NCI-H187 treated with DMSO at 0.1 percent for 48 hours (cell line): ENCODE results near the gene ZNF618.
"Not testable (repeated sequence)": the region's sequence is repeated elsewhere in the genome, so short reads cannot be mapped to it uniquely, and the experiment has no call there.

ENCODE experiments used
- DNase-seq: peaks from one replicate; lab custom pipeline; 2025; lab: John Stamatoyannopoulos, UW

The ZNF618 gene

DNA sequence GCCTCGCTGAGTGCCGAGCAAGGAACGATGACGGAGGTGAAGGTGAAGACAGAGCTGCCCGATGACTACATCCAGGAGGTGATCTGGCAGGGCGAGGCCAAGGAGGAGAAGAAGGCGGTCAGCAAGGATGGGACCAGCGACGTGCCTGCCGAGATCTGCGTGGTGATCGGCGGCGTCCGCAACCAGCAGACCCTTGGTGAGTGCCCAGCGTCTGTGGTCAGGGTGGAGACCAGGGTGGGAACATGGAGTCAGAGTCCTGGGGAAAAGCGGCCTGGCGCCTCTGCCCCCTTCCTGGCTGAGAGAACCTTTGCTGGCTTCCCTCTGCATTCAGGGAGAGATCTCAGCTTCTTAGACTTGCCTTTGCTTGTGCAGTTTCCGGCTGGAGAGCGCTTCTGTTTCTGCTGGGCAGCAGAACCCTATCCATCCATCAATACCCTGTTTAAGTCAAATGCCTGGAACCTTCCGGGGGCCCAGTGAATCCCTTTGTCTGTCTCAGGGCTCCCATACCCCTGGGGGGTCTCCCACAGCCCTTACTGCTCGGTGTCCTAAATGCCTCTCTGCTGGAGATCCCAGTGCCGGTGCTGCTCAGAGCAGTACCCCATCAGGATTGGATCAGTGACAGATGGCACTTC lies 112.4 kb downstream of the ZNF618 start:
- no peak for DNase-seq

DNA sequence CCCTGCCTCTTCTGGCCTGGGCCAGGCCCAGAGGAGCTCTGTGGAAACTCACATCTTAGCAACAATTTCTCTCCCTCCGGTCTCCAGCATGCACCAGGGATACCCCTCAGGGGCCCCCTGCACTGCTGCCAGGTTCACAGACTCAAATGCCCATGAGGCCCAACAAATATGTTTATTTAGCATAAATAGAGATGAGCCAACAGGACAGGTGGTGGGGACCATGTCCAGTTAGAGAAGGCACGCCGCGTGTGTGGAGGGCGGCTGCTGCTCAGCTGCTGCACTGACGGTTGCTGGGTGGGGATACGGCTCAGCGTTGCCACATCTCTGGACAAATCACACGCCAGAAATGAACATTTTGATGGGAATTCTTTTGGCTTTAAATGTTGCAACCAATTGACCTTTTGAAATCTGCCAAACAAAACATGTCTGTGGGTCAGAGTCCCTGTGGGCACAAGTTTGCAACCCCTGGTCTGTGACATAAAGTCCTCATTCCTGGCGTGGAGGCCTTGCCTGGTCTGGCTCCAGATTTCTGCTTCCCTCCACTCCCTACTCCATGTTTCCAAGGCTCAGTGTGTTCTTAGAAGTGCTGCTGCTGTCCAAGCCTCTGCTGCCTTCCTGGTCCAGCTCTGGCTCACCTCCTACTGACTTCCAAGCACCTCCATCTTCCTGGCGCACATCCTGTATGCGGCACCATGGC lies 113.1 kb downstream of the ZNF618 start:
- DNase-seq, result no peak

DNA sequence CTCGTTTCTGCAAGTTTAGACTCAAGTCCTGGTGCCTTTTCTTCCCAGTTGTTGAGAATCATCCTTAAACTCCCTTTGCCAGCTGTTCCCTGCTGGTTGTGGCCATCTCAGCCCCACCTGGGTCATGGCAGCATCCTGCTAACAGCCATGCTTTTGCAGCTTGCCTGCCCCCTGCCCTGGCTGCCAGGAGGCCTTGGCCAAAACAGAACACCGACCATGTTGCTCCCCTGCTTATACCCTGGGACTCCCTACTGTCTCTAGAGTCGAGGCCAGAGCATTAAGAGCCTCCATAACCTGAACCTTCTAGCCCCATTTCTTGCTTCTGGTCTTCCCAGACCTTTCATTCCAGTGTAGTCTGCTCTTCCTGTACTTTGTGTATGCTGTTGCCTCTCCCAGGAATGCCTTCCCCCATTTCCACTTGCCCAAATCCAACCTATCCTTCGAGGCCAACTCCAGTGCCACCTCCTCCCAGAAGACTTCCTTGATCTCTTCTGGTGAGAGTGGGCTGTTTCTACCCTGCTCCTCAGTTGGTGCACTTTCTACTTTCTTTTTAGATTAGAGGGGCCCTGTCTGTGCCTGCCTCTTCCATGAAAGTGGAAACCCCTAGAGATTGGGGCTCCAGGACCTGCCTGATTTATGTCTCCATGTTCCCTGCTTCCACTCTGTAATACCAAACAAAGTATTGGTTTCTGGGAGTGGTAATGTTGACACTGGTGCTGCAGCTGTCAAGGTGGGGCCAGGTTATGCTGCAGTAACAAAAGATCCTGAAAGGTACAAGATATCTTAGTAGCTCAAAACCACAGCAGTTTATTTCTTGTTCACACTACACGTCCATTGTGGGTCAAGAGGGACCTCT lies 113.8 kb downstream of the ZNF618 start:
- no peak for DNase-seq

DNA sequence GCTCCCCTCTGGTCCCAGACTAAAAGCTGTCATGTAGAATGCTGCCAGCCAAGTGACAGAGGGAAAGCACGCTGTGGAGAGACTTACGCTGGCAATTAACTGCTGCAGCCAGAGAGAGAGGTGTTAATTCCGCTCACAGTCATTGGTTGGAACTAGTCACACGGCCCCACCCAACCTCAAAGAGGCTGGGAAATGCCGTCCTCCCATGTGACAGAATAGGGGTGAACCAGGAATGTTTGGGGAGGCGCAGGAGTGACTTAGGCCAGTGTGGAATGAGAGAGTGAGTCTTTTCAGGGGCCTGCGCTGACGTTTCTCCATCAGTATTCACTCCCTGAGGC lies 114.4 kb downstream of the ZNF618 start:
- no peak for DNase-seq

DNA sequence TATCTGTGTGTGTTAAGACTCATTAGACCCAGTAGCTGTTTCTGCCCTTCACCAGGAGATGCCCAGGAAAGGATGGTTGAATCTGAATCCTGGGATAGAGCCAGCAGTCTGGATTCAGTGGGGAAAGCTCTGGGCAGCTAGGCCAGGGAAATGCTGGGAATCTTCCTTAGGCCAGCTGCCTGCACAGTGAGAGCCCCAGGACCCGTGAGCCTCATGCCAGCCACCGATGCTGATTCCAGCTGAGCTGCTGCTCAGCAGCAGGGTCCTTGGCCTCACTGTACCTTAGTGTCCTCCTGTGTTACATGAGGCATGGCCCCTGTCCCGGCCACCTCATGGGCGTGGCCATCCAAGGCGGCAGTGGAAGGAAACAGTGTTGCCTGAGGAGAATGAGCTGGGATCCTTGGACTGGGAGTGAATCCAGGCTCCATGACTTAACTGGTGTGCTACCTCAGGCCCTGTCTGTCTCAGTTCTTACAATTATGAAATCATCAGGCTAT lies 114.9 kb downstream of the ZNF618 start:
- DNase-seq, result no peak

DNA sequence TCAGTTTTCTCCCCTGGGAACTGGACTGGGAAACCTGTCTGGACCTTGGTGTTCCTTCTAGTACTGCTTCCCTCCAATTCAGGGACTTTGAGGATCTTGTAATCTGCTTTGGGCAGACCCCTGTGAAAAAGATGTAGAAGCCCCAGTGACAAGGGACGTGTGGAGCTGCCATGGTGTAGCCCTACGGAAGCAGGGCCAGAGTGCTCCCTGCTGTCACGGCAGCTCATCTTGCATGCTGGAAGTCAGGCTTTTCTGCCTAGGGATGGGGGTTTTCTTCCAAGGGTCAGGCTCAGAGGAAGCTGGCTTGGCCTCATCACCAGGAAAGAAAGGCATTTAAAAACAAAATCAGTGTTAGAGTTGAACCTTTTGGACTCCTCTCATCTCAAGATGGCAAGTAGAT lies 115.6 kb downstream of the ZNF618 start:
- DNase-seq, result no peak

DNA sequence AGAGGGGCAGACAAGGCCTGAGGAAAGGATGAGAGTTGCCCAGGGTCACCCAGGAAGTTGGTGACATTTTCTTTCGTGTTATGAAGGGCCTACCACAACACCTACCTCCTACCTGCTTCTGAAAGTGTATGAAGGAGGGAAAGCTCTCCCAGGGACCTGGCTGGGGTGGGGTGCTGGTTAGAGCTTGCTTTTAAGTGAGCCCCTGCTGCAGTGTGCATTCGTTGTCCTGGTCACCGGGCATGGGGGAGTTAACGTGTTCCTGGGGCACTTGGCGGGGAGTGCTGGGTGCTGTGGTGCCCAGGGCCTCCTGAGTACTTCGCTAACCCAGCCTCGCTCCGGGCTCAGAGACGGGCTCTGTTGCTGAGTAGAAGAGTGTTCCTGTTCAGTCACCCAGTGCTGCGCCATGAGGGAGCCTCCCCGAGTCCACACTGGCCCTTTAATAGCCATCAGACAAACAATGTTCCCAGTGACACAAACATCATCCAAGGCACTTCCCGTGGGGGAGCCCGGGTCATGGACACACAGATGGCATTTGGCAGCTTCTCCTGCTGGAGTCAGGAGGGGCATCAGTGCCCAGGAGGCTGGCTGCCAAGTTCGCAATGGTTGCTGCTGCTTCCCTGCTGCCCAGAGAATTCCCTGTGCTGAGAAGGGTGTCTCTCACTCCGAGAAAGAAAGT lies 116.3 kb downstream of the ZNF618 start:
- DNase-seq, result no peak

DNA sequence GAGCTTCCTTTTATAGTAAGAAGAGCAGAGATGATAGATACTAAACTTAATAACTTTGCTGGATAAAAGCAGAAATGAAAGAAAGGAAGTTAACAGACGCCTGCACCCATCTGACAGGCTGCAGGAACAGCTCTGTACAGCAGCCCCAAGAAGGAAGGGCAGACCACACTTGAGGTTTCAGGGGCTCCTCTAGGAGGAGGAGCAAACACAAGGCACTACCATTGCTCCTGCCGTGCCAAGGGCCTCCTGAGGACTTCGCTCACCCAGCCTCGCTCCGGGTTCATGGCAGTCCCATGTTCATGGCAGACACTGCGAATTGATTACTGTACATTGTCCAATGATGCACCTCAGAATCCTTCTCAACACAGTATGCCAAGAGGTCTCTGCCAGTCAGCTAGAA lies 116.9 kb downstream of the ZNF618 start:
- no peak for DNase-seq

DNA sequence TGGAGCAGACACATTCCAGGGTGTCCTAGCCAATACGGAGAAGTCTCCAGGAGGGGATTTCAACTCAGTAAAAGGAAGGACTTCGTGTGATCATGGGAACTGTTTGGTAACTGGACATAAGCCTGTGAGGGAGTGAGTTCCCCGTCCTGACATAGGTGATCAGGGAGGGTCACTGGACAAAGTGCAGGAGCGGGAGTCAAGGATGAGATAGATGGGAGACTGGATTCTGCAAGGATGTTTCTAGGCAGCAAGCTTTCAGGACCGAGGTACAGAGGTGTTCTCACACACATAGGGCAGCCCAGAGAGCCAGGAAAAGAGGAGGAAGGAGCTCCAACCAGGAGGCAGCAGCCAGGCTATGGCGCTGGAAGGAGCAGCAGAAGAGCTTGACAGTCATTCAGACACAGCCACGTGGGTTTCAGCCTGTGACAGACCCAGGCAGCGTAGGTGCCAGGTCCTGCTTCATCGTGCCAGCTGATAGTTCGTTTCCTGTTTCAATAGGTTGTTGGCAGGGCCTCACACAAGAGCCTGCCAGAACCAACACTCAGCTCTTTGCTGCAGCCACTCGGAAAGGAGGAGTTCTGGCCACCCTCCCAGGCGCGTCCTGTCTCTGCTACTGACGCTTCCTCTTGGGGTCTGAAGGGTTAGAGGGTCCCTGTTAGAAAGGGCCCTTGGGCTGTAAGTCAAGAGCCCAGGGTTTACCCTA lies 117.9 kb downstream of the ZNF618 start:
- DNase-seq, result no peak

DNA sequence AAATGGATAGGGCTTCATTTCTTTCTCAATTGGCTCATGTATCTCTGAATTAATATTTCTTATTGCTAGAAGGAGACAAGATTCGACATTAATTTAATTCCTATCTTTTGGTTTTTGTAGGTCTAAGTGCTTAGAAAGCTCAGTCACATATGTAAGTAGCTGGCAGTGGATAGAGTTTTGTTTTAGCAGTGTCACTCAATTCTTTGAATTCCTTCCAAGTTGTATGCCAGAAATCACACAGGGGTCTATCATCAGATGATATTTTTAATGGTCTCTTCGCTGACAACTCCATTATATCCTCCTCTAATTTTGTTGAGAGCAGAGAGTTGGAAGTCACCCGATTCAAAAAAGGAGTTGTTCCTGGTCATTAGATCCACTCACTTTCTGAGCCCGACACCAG lies 119.3 kb downstream of the ZNF618 start:
- no peak for DNase-seq

DNA sequence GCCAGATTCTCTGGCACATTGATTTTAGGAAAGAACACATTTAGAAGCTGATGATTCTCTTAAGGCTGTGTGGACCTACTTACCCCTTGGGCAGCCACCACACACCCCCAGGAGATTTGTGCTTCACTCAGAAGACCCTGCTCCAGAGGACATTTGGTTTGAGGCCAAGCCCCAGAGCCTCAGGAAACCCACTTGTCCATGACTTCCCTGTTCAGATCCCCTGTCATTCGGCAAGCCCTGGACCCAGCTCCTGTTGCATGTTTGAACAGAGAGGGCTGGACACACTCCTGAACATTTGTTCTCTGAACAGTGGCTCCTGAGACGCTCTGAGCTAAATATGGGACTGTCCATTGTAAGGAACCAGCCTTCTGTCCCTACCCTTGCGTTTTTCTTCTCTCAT lies 119.9 kb downstream of the ZNF618 start:
- no peak for DNase-seq

DNA sequence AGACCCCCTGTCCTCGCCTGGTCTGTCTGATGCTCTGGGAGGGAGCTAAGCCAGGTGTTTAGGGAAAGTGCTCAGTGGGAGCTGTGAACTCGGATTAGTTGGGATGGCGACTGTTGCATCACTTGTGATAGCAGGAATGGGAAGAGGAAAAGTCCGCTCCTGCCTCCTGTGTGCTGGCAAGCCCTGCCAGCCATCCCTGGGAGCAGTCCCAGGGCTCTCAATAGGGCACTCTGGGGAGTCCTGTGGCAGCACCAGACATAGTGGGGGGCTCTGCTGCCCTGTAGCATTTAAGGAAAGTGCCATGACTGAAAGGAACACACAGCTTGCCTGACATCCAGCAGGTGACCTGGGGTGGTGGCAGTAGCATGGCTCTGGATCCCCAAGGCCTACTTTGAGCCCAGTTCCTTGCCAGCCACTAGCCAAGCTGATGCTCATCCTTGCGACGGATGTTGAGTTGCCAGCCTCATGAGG lies 120.5 kb downstream of the ZNF618 start:
- DNase-seq, result no peak

DNA sequence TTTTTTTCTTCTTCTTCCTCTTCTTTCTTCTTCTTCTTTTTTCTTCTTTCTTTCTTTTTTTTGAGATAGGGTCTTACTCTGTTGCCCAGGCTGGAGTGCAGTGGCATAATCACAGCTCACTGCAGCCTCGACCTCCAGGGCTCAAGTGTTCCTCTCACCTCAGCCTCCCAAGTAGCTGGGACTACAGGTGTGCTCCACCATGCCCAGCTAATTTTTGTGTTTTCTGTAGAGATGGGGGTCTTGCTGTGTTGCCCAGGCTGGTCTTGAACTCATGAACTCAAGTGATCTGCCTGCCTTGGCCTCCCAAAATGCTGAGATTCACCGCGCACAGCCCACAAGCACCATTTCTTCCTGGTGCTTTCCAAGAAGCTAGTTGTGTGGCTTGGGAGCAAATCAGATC lies 121.0 kb downstream of the ZNF618 start:
- DNase-seq, result not testable (repeated sequence)

DNA sequence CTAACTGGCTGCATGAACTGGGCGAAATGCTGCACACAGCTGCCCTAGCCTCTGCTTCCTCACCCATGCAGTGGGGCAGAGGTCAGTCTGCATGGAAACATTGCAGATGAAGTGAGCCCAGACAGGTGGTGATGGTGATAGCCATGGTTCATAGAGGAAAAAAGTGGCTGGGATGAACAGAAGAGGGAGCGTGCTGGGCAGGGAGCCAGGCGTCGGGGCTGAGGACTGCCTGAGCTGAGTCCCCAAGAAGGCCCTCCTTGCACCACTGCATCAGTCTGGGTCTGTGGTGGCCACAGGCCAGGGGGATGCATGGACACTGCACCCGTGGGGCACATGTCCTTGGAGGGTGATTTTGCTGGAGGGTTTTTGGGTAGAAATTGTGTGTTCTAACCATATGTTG lies 121.5 kb downstream of the ZNF618 start:
- DNase-seq, result no peak

DNA sequence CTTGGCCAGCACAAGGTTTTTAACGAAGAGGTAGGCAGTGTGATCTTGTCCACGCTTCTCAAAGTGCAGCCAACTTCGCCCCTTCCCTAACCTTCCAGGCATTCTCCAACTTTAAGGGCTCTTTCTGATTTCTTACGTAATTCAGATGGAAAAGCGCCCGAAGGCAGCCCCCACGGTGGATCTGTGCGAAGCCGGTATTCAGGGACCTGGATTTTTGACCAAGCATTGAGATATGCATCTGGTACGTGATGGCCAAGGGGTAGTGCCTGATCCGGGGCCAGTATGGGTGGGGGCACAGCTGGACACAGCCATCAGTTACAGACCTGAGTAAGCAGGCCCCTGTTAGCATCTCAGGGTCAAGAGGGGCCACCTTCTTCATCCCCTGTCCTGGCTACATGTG lies 122.0 kb downstream of the ZNF618 start:
- no peak for DNase-seq

DNA sequence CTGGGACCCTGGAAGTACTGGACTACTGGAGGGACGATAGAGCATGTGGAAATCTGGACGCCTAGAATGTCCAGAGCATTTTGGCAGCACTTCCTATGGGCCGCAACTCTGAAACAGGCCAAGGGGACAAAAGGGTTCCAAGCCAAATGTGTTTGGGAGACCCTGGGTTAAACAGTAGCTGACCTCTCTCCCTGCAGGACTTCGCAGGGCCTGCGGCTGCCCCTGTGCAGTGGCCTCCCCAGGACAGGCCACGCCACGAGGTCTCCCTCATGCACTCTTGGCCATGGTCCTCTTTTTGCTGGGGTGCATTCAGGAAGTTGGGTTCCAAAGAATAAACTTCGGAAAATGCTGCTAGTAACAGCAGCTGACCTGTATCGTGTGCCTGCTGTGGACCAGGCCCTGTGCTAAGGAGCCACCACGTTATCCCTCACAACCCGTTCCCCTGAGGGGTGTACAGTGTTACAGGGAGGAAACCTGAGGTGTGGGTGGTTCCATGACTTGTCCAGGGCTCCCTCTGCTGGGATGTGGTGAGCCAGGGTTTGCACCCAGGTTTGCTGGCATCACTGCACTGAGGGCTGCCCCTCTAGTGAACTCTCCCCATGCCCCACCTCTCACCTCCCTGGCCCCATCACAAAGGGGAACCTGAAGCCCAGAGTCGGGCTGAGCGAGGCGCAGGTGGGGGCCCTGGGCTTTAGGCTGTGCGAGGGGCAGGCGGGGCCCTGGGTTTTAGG lies 122.6 kb downstream of the ZNF618 start:
- no peak for DNase-seq

DNA sequence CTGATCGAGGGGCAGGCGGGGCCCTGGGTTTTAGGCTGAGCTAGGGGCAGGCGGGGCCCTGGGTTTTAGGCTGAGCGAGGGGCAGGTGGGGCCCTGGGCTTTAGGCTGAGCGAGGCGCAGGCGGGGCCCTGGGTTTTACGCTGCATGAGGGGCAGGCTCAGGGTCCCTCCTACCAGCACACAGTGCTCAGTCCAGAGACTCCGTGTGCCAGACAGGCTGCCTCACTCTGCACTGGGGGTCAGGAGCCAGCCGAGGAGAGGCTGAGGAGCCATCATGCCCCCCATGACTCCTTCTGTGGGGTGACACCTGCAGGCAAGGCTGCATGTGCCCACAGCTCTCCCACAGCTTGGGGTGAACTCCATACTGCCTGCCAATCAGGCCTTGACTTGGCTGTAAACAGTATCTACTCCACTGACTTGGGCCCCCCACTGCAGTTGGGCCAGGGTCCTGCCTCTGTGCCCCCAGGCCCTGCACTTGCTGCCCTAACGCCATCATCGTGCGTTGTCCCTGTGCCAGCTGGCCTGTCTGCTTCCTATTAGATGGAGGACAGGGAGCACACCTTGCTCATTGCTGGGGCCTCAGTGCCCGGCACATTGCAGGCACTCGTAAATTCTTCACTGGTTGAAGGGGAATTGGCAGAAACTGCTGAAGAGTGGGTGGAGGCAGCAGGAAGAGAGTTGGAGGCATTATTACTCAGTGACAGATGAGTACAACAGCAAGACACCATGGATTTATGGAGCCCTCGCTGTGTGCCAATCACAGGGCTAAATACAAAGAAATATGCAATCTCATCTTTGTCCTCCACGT lies 123.3 kb downstream of the ZNF618 start:
- DNase-seq, result no peak

DNA sequence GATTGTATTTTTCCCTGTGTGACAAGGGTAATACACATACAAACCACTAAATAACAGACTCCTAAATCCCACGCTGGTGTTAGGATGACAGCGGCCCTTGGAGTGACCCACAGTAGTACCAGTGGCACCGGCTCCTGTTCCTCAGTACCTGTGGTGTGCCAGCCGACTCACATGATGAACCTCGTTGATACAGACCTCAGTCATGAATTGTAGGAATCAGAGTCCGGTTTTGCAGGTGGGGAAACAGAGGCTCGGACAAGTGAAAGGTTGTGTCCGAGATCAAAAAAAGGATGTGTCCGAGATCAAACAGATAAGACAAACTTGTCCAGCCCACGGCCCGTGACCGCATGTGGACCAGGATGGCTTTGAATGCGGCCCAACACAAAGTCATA lies 124.0 kb downstream of the ZNF618 start:
- no peak for DNase-seq

DNA sequence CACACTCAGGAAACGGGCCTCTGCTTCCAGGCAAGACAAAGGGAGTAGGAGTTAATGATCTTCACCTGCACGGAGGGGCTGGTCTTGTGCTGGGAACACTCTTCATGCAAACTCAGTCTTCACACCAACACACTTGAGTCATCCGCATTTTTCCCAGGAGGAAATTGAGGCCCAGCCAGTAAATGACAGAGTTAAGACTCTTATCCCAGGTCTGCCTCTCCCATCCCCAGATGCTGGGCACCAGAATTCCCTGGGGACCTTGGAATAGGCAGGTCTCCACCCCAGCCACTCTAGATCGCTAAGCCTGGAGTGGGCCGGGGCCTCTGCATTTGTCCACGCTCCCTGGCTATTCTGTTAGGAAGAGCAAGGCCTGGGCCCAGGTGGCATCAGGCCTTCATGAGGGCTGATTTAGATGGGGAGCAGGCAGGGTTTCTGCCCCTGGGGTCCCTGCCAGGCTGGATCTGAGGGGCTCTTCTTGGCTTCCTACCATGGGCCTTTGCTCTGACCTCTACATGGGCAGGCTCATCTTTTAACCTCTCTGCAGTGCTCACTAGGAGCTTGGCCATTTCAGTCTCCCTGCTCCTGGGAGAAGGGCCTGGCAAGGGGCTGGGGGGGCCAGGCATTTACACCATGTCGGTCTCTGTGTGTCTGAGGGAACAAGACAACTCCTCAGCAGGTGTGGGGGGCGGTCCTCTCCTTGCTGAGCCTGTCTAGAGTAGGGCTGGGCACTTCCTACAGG lies 124.7 kb downstream of the ZNF618 start:
- no peak for DNase-seq

DNA sequence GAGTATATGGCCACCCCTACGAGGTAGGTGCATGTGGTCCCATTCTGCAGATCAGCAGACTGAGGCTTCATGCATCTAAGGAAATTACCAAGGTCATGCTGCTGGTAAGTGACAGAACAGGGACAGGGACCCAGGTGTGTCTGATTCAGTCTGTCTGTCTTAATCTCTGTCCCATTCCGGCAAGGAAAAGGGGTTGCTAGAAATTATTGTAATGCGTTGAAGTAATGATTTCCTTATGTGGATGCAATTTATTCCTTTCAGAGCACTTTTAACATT lies 125.2 kb downstream of the ZNF618 start:
- DNase-seq, result no peak
